GM23338 (cell line): Measurements from ENCODE around the gene SKP2. TPM values are rescaled to one million over a fixed set of nuclear protein-coding genes. Genes with fewer than 3 reads are reported as not detected.

Experiments
- ATAC-seq: fragments of 200-7000 bp; cut with Tn5 transposase; 3 replicates; pipeline ENCODE4 v1.9.1; 2020
- DNase-seq: peaks from one replicate; pipeline ENCODE4 v3.0.0-alpha.2; 2015; ENCODE audit warnings: low spot score
- H2AFZ ChIP-seq: fragments of 200-600 bp; sonication (generic); 2 replicates; pipeline ENCODE4 v1.8.0; 2016; ENCODE audit warnings: antibody characterized with exemption, mild to moderate bottlenecking, moderate library complexity
- H3F3A ChIP-seq: fragments of 200-600 bp; sonication (generic); replicated peaks from 2 replicates; pipeline ENCODE4 v1.8.0; 2017; ENCODE audit warnings: antibody characterized with exemption, mixed run types, low read depth
- H3K27ac ChIP-seq: fragments of 200-600 bp; sonication (generic); 2 replicates; pipeline ENCODE4 v1.6.1; 2016; ENCODE audit warnings: low read depth
- H3K27me3 ChIP-seq: fragments of 200-600 bp; sonication (generic); 2 replicates; pipeline ENCODE4 v1.8.0; 2016; ENCODE audit warnings: mild to moderate bottlenecking, mixed run types, moderate library complexity; ENCODE audit not compliant: insufficient read depth
- H3K36me3 ChIP-seq: fragments of 200-600 bp; sonication (generic); 2 replicates; pipeline ENCODE4 v1.8.0; 2016; ENCODE audit warnings: mild to moderate bottlenecking; ENCODE audit not compliant: insufficient read depth
- H3K4me1 ChIP-seq: fragments of 200-600 bp; sonication (generic); 2 replicates; pipeline ENCODE4 v1.8.0; 2016; ENCODE audit warnings: mild to moderate bottlenecking, moderate library complexity; ENCODE audit not compliant: insufficient read depth
- H3K4me2 ChIP-seq: fragments of 200-600 bp; sonication (generic); 2 replicates; pipeline ENCODE4 v1.7.1; 2017; ENCODE audit warnings: mixed run types
- H3K4me3 ChIP-seq: fragments of 200-600 bp; sonication (generic); 2 replicates; pipeline ENCODE4 v1.6.1; 2016; ENCODE audit warnings: mixed run types
- H3K79me2 ChIP-seq: fragments of 200-600 bp; sonication (generic); replicated peaks from 2 replicates; pipeline ENCODE4 v1.8.0; 2017; ENCODE audit warnings: mild to moderate bottlenecking; ENCODE audit not compliant: insufficient read depth
- H3K9me2 ChIP-seq: fragments of 200-600 bp; sonication (generic); 2 replicates; pipeline ENCODE4 v1.8.0; 2017; ENCODE audit not compliant: insufficient read depth
- H4K20me1 ChIP-seq: fragments of 200-600 bp; sonication (generic); replicated peaks from 2 replicates; pipeline ENCODE4 v1.8.0; 2017; ENCODE audit warnings: mild to moderate bottlenecking; ENCODE audit not compliant: insufficient read depth
- H3K27ac Mint-ChIP-seq: 2 replicates; pipeline ENCODE4 v1.8.0; 2020; ENCODE audit warnings: inconsistent platforms, mild to moderate bottlenecking, moderate library complexity, mixed read lengths
- H3K27me3 Mint-ChIP-seq: 3 replicates; pipeline ENCODE4 v1.8.0; 2022; ENCODE audit warnings: low read depth, mild to moderate bottlenecking, moderate library complexity, mixed read lengths, inconsistent platforms; ENCODE audit not compliant: insufficient read depth, poor library complexity
- H3K36me3 Mint-ChIP-seq: 3 replicates; pipeline ENCODE4 v1.8.0; 2021; ENCODE audit warnings: low read depth, mild to moderate bottlenecking, inconsistent platforms, moderate library complexity, mixed read lengths
- H3K4me1 Mint-ChIP-seq: 3 replicates; pipeline ENCODE4 v1.8.0; 2020; ENCODE audit warnings: mild to moderate bottlenecking, inconsistent platforms, mixed read lengths
- H3K4me3 Mint-ChIP-seq: 3 replicates; pipeline ENCODE4 v1.8.0; 2021; ENCODE audit warnings: moderate library complexity, mild to moderate bottlenecking, inconsistent platforms, mixed read lengths
- H3K9me3 Mint-ChIP-seq: 3 replicates; pipeline ENCODE4 v1.8.0; 2020; ENCODE audit warnings: moderate library complexity, mild to moderate bottlenecking, inconsistent platforms, mixed read lengths
- CREB1 ChIP-seq: fragments of 250-450 bp; sonication (Bioruptor Pico); IDR thresholded peaks from 2 replicates; pipeline ENCODE4 v1.5.0; 2020; ENCODE audit warnings: low read depth, mild to moderate bottlenecking, moderate library complexity
- EZH2 ChIP-seq: fragments of 200-600 bp; sonication (generic); IDR thresholded peaks from one replicate; pipeline ENCODE4 v1.8.0; 2017; ENCODE audit warnings: antibody characterized with exemption, mild to moderate bottlenecking, low read depth; ENCODE audit not compliant: unreplicated experiment
- EZH2phosphoT487 ChIP-seq: fragments of 200-600 bp; sonication (generic); IDR thresholded peaks from one replicate; pipeline ENCODE4 v1.8.1; 2018; ENCODE audit warnings: antibody characterized with exemption; ENCODE audit not compliant: unreplicated experiment
- STAT1 ChIP-seq: IDR thresholded peaks from one replicate; pipeline ENCODE4 v1.6.1; 2016; ENCODE audit warnings: antibody characterized with exemption; ENCODE audit not compliant: unreplicated experiment
- ZNF114 ChIP-seq: fragments of 250-450 bp; sonication (Bioruptor Pico); IDR thresholded peaks from 2 replicates; pipeline ENCODE4 v1.5.0; 2020; ENCODE audit warnings: mild to moderate bottlenecking, moderate library complexity
- ZNF331 ChIP-seq: fragments of 250-450 bp; sonication (Bioruptor Pico); IDR thresholded peaks from 2 replicates; pipeline ENCODE4 v1.5.0; 2020; ENCODE audit warnings: low read depth, mild to moderate bottlenecking, moderate library complexity
- polyA plus RNA-seq: library from polyadenylated mRNA; unstranded; fragments of >200 nt; fragmentation: Nextera tagmentation; extraction: Ambion mirVana; gene quantifications from 2 replicates; pipeline ENCODE4 v1.2.1, GENCODE V29; 2016
- total RNA-seq: library from RNA; depleted of rRNA; stranded (reverse); fragments of >200 nt; shearing (Covaris generic); gene quantifications from 2 replicates; pipeline ENCODE4 v1.2.3, GENCODE V29; 2014
- TF ChIP-seq, protein P1 (sequence below), 2 experiments: fragments of 200-600 bp in 1 of 2; sonication (generic) in 1 of 2; conservative IDR thresholded peaks; 2 replicates each; pipeline versions ENCODE4 v1.5.1 to v1.6.1; 2016 to 2017; ENCODE audit warnings: antibody characterized with exemption in 2 of 2, low read depth in 2 of 2, mild to moderate bottlenecking in 2 of 2, moderate library complexity in 1 of 2
- TF ChIP-seq, protein P2 (sequence below): IDR thresholded peaks from one replicate; pipeline ENCODE4 v1.6.1; 2018; ENCODE audit warnings: antibody characterized with exemption; ENCODE audit not compliant: unreplicated experiment

The SKP2 gene
- total and polyA plus RNA-seq, 2 experiments from 2014 or later, result 66.6 to 75.6 TPM

DNA sequence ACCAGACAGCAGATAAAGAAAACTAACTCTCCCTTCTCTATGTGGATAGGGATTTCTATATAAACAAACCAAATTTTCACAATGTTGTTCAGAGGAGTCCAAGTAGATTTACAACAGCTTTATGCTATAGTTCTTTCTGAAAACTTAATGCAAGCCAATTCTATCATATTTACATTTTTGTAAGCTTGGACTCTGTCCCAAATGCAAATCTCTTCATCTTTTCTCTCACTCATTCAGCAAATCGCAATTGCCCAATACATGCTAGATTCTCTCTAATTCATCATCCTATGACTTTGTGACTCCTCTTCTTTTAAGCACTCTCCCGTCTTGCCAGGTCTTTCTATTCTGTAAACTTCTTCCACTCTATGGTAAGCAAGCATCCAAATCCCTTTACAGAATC is 46.1 kb upstream of the SKP2 start (continued):
- TF ChIP-seq, protein P1, sequence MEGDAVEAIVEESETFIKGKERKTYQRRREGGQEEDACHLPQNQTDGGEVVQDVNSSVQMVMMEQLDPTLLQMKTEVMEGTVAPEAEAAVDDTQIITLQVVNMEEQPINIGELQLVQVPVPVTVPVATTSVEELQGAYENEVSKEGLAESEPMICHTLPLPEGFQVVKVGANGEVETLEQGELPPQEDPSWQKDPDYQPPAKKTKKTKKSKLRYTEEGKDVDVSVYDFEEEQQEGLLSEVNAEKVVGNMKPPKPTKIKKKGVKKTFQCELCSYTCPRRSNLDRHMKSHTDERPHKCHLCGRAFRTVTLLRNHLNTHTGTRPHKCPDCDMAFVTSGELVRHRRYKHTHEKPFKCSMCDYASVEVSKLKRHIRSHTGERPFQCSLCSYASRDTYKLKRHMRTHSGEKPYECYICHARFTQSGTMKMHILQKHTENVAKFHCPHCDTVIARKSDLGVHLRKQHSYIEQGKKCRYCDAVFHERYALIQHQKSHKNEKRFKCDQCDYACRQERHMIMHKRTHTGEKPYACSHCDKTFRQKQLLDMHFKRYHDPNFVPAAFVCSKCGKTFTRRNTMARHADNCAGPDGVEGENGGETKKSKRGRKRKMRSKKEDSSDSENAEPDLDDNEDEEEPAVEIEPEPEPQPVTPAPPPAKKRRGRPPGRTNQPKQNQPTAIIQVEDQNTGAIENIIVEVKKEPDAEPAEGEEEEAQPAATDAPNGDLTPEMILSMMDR (conservative IDR thresholded peaks at IDR 0.05; ENCODE audit: low read depth in 2 of 2), result no peak
- TF ChIP-seq, protein P2, sequence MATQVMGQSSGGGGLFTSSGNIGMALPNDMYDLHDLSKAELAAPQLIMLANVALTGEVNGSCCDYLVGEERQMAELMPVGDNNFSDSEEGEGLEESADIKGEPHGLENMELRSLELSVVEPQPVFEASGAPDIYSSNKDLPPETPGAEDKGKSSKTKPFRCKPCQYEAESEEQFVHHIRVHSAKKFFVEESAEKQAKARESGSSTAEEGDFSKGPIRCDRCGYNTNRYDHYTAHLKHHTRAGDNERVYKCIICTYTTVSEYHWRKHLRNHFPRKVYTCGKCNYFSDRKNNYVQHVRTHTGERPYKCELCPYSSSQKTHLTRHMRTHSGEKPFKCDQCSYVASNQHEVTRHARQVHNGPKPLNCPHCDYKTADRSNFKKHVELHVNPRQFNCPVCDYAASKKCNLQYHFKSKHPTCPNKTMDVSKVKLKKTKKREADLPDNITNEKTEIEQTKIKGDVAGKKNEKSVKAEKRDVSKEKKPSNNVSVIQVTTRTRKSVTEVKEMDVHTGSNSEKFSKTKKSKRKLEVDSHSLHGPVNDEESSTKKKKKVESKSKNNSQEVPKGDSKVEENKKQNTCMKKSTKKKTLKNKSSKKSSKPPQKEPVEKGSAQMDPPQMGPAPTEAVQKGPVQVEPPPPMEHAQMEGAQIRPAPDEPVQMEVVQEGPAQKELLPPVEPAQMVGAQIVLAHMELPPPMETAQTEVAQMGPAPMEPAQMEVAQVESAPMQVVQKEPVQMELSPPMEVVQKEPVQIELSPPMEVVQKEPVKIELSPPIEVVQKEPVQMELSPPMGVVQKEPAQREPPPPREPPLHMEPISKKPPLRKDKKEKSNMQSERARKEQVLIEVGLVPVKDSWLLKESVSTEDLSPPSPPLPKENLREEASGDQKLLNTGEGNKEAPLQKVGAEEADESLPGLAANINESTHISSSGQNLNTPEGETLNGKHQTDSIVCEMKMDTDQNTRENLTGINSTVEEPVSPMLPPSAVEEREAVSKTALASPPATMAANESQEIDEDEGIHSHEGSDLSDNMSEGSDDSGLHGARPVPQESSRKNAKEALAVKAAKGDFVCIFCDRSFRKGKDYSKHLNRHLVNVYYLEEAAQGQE, result no peak
- TF ChIP-seq STAT1 (no peak), ZNF114 (CRISPR knock-in tag) (no peak), EZH2phosphoT487 (no peak), ZNF331 (CRISPR knock-in tag) (no peak), EZH2 (no peak)

DNA sequence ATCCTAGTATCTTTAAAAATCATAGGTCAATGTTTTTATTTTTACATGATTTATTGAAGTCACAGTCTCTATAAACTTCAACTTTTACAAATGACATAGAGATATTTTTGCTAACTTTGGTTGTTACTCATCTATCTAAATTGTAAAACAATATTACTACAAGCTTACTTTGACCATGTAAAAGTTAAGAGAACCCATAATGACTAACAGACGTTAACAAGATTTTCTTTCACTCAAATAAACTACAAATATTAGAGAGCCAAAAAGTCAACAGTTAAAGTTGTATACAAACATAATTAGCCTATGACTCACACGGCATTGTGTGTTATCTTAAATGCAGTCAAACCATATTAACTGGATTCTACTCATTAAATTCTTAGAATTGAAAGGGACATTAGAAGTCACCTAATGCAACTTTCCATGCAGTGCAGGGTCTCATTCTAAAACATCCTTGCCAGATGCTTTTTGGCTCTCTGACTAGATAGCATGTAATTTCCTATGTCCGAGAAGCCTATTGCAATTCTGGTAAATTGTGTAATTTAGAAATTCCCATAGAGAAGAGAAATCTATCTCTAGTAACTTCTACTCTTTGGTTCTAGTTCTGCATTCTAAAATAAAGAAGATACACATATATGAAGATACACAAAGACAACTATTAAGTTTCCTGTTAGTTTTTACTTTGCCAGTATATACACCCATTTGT is 43.0 kb upstream of the SKP2 start:
- Mint-ChIP-seq H3K4me3 (no peak overlapping the region), H3K27ac (no peak overlapping the region), H3K36me3 (peaks cover 3% of the 10 kb centered on the region; the same call in 2 of the 3 replicates), H3K4me1 (no peaks in the 10 kb centered on the region; the same call in 2 of the 3 replicates), H3K27me3 (no peaks in the 10 kb centered on the region), H3K9me3 (no peaks in the 10 kb centered on the region)
- Histone ChIP-seq H2AFZ (no peak overlapping the region), H3K27ac (no peak overlapping the region), H3K4me2 (no peak overlapping the region), H3K27me3 (no peaks in the 10 kb centered on the region), H3F3A (no peaks in the 10 kb centered on the region), H3K36me3 (peaks cover 4% of the 10 kb centered on the region; the same call in 1 of the 2 replicates), H3K79me2 (no peaks in the 10 kb centered on the region), H3K9me2 (no peaks in the 10 kb centered on the region), H3K4me1 (no peaks in the 10 kb centered on the region), H3K4me3 (no peak overlapping the region), H4K20me1 (no peaks in the 10 kb centered on the region)
- no peak for ATAC-seq
- DNase-seq, result no peak
- TF ChIP-seq, protein P2, result no peak
- TF ChIP-seq EZH2phosphoT487 (no peak), CREB1 (CRISPR knock-in tag) (no peak)
